NCI-H82 (cell line): ENCODE measurements around the gene UVRAG.

Source experiments
- DNase-seq: peaks from one replicate; lab custom pipeline; 2025; lab: John Stamatoyannopoulos, UW

Gene UVRAG

DNA sequence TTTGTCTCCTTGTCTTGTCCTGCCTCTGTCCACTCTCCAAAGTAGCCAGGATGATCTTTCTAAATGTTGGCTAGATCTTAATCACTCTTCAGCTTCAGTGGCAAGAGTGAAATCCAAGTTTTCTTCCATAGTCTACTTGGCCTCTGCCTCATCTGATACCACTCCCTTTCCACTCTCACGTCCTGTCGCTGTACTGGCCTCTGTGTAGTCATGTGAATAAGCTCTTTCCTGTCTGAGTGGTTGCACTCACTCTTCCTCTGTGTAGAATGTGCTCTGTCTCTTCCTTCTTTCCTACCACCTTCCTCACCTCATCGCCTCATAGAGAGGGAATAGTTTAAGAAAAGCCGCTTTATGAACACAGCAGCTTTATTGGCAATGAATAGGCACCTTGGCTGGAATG lies 304.8 kb downstream of the UVRAG start:
- no peak for DNase-seq

DNA sequence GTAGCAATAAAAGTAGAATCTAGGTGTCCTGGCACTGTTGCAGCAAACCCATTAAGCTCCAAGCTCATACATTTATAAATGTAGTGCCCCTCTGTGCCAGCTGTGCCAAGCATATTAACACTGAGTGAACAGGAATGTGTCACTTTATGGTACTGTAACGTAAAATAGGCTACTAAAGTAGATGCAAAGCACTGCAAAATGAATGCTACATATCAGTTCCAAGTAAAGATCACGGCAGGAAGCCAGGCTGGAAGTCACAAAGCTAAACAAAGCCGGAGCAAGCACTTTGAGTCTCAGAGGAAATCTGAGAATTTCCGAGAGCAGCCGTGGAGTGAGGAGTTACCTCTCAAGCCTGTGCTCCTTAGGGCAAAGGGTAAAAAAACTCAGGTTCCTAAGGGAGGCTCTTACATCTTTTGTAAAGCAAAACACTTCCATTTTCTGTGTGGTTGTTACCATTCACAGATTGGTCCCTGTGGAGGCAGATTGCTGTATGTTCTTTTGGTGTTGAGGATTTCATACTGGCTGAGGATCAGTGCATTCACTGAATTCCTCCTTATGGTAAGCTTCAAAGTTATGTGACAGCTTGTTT lies 305.6 kb downstream of the UVRAG start:
- no peak for DNase-seq

DNA sequence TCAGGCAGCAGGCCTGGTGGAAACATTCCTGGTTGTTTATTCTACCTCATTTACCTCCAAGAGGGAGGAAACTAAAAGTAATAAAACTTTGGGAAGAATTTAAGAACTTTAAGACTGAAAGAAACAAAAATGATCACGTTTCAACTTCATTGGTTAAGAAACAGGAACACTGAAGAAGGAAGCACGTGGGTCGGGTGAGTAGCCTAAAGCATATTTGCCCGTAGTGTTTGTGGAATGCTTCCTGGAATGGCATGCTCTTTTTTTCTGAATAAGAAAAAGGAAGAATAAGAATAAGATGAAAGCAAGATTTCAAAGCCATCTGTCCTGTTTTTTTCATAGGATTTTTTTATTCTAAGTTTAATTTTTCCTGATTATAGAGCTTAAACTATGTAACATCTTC lies 308.2 kb downstream of the UVRAG start:
- DNase-seq, result no peak

DNA sequence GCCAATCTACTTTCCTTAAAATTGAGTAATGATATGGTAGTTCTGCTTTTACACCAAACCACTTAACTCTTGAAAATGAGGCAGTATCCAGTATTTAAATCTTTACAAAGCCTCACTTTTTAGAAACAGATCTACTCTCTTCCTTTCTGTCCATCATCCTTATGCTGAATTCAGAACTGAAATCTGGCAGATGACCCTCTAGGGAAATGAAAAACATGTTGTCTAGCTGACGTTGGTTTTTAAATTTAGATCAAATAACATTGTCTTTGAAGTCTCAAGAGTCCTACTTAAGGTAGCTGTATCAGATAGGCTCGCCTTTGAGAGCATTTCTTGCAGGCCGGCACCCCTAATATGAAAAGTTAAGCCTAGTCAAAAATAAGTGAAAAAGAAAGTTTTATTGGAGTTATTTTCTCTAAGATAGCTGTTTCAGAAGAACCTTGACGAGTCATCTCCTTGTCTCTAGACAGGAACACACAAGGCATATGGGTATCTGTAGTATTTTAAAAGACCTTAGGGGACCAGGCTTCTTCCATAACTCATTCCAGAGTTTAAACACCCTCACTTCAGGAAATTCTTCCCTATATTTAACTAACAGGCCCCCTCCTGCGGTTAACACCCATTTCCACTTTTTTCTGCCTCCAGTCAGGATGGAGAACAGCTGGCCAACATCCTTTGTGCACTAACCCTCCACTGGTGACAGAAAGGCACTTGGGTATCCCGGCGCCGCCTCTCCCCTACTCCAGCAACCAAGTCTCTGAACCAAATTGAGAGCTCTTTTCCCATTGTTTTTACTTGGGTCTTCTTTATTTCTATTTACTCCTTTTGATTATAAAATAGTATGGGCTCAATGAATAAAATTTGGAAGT lies 310.1 kb downstream of the UVRAG start:
- no peak for DNase-seq

DNA sequence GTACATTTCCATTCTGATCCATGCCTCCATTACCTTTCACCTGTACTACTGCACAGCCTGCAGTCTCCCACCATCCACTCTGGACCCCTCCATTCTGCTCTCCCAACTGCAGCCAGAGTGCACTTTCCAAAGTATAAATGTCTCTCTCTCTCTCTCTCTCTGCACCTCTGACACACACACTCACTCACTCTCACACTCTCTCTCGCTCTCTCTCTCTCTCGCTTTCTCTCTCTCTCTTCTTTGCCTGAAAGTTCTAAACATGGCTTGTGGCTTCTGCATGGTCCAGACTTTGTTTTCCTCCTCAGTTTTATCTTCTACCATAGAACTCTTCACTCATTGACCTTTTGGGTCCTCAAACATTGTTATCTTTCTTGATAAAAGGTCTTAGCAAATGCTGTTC lies 314.7 kb downstream of the UVRAG start:
- DNase-seq, result no peak

DNA sequence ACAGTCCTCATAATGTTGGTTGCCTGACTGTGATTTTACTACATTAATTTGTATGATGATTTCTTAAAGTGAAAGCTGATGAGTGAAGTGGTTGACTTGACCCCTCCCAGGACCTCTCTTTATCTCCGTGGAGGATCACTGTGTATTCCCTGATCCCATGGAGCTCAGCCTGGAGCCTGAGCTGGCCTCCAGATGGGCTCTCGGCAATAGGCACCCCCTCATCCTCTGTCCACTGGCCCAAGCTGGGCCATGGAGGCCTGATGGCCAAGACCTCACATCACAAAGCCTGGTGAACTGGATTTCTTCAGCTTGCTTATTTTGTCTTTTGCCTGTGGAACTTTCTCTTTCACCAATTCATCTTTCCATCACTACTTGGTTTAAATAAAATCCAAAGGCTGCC lies 316.1 kb downstream of the UVRAG start:
- DNase-seq, result peak; percentile 34

DNA sequence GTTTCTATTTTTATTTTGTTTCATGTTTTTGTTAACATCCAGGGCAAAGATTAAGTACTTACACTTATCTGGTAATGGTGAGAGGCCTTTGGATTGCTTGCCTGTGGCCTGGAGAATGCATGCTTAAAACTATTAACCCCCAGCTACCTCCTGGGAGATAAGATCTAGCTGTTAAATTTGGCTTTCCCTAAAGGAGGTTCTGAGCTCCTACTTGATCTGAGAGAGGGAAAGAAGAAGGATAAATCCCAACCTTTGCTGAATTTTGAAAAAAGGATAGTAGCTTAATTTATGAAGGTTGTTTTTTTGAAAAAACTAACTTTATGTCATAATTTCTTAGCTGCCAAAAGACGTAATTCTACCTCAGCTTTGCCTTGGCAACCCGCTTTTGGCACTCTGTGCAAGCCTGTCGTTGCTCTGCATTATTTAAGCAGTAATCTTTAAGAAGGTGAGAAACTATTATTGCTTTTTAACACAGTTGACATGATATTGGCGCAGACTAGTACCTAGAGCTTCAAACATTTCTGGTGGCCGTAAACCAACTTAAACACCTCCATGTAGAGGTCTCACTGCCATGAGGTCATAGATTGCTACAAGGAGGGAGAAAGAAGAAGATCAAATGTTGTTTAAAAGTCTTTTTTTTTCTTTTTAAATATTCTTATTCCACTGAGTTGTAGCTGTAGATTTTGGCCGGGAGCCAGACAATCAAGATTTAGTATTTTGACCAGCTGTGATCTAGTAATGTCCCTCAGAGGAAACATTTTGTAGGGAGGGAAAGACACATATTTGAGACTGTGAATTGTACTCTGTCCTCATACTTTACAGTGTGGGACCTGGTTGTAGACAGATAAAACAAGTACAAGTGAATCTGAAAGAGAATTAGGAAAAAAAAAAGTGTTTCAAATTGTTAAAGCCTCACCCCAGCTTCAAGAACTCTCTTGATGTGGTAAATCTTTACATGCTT lies 316.9 kb downstream of the UVRAG start:
- DNase-seq, result peak; percentile 45

DNA sequence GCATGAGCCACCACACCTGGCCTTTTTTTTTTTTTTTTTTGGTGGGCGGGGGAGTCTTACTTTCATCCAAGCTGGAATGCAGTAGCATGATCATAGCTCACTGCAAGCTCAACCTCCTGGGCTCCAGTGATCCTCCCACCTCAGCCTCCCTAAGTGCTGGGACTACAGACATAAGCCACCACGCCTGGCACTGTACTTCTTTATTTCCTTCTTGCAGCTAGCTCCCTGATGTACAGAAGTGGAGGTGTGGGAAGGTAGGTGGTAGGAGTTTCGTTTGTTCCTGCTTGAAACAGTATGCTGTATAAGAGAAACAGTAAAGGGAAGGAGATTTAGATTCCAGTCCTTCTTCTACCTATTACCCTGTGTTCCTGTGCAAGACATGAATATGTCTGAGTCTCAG lies 319.2 kb downstream of the UVRAG start:
- DNase-seq, result no peak

DNA sequence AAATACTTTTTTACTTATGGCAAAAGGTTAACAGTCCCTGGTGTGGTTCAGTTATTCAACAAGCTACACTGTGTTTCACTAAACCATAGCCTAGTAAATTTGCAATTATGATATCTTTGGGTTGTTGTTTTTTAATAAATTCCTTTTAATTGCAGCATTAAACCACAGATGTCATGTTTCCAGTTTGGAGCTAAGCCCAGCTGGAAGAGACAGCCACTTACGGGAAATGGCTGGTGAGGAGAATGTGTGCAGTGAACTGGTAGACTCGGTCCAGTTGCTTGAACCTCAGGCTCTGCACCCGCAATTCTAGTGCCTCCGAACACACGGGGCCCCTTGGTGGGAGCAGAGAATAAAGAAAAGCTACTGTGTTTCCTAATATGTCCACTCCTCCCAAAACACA lies 320.5 kb downstream of the UVRAG start:
- DNase-seq, result no peak

DNA sequence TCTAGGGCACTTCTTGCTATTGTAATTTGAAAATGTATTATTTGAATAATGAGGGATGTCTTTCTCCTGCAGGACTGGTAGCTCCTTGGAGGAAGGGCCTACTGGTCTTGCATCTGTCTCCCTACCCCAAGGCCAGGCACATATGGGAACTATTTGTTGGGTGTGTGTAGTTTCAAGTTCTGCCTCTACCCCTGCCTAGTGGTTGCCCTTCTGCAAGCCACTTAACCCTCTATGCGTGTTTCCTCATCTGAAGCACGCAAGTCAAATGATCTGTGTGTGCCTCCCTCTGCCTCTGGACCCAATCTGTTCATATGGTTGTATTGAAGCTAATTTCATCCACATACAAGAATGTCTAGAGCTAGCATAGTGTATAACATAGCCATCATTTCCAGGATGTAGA lies 324.3 kb downstream of the UVRAG start:
- DNase-seq, result no peak

DNA sequence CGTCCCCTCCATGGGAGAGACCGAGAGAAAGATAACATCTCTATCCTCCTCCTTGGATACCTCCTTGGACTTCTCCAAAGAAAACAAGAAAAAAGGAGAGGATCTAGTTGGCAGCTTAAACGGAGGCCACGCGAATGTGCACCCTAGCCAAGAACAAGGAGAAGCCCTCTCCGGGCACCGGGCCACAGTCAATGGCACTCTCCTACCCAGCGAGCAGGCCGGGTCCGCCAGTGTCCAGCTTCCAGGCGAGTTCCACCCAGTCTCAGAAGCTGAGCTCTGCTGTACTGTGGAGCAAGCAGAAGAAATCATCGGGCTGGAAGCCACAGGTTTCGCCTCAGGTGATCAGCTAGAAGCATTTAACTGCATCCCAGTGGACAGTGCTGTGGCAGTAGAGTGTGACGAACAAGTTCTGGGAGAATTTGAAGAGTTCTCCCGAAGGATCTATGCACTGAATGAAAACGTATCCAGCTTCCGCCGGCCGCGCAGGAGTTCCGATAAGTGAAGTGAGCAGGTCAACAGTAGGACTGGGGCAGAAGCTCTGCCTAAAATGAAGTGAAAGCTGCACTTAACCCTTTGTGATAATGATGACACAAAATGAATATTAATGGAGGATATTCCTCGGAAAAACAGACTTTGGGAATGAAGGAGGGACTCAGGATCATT lies 326.0 kb downstream of the UVRAG start:
- DNase-seq, result no peak

DNA sequence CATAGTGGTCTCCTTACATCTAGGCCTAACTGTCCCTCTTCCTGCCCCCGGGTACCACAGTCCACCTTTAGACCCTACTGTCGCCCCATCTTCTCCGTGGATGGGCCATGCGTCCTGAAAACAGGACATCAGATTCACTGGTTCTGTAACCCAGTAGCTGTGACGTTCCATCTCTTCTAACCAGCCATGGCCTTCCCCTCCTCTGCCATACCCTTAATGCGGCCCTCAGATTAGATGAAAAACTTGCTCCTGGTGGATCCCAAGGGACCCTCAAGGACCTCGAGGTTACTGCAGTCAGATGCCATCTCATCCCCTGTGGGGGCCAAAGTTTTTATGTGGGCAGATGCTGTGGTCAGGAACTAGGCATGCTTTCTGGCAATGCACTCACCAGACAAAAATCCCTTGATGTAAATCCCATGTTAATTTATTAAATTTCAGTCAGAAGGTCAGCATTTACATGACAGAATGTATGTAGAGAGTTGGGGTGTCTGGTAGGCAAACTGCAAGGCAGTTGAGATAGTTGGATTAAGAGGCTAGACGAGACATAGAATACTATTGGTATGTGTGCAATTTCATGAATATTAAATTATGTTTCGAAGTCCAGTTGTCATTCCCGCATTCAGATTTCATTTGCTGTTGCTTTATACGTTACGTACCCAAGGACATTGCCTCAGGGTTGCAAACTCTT lies 327.0 kb downstream of the UVRAG start:
- no peak for DNase-seq

DNA sequence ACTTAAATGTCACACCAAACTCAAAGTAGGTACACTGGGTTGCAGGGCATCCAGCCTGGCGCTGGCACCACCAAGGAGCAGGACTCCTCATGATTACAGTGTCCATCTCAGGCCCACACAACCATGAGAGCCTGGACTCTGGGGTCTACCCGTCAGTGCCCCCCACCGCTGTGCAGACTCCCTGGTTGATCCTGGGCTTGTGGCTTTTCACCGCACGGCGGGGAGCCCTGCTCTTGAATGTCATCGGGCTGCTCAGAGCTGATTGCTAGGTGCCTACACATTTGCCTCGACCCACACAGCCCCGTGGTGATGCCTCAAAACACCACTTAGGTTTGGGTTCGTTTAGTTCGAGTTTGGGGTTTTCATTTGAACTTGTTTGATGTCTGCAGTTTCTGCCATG lies 328.3 kb downstream of the UVRAG start:
- no peak for DNase-seq

DNA sequence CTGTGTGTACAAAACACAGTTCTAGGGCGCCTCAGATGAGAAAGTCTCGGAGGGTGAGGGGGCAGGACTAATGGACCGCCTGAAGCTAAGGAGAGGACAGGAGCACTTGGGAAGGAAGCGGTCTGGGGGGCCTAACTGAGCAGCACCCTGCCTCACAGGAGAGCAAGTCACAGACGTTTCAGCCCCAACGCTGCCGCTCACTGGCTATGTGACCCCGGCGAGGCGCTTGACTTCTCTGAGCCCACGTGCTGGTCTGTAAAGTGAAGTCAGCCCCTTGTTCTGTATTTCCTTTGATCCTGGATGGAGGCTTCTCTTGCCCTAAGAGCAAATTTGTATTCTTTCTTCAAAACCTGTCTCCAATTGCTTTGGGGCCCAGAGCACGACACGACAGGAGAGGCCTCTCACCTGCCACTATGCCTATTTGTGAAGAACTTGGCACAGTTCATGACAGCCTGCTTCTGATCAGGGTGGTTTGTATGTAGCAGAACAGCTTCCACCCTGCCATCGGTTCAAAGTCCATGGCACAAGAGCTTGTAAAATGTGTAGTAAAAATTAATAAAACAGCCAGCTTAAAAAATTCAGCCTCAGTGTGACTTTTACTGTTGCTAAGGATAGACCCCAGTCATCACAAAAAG lies 332.2 kb downstream of the UVRAG start:
- no peak for DNase-seq

DNA sequence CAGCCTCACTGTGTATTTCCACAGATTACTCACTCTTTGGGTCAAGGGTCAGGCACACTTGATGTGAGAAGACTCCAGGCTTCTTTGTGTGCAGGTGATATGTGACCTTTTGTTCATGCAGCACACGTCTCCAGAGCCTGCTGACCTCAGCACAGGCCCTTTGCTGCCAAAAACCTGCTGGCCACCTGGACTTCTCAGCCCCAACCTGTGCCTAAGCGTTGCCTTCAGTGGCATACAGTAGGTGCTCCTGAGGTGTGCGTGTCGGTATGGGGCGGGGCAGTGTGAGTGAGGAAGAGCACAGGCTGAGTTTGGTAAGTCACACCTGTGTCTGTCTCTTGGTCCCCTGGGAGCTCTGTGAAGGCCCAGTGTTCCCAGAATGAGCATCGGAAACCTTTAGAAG lies 333.2 kb downstream of the UVRAG start:
- no peak for DNase-seq

DNA sequence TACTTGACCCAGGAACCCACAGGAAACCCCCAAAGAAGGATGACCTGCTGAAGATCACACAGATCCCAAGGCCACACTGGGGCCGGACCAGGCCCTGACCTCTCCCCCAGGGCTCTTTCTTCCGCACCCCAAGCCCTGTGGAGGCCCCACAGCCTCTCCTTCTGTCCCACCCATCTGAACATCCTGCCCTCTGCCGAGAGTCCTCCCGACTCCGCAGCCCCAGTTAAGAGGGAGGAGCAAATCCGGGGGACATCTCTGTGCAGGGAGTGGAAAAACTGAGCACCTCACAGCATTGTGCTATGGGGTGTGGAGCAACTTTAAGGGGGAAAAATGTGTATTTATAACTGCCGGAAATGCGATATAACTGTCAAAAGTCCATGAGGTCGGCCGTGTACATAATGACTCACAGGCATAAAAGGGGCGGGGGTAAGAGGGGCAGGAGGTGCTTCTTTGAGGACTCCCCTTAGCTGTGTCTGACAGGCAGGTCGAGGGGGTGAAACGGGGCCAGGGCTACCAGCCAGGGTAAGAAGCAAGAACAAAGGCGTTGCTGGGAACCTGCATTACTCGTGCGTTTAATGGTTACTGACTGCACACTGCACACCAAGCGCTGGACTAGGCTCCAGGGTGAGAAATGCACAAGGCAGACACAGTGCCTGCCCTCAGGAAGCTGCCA lies 334.1 kb downstream of the UVRAG start:
- no peak for DNase-seq

DNA sequence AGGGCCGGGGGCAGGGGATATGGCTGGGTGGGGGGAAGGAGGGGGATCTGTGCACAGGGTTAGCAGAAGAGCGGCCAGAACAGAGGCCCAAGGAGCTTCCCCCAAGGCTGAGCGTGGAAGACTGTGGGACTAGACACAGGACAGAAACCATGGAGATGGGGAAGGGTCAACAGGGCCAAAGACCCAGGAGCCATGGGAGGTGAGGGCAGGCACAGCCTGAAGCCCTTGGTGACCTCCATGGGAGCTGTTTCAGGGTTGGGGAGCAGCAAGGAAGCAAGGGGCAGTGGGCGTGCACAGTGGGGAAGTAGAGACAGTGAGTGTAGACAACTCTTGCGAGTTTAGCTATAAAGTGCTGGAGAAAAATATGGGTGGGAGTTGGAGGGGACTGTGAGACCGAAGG lies 334.7 kb downstream of the UVRAG start:
- DNase-seq, result no peak

DNA sequence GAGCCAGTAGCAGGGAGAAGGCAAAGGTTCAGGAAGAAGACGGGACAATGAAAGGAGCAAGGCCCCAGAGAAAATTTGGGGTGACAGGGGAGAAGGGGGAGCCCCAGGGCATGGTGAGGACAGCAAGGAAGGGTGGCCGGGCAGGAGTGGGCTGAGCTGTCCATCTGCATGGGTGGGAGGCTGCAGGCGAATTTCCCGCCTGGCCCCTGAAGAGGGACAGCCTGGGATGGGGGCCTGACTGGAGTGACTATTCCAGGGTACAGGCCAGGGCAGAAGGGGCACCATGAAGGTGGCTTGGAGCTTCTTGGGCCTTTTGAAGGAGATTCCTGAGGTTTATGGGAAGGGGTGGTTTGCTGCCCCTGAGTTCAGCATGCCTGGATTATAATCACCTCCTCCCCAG lies 335.1 kb downstream of the UVRAG start:
- DNase-seq, result no peak

DNA sequence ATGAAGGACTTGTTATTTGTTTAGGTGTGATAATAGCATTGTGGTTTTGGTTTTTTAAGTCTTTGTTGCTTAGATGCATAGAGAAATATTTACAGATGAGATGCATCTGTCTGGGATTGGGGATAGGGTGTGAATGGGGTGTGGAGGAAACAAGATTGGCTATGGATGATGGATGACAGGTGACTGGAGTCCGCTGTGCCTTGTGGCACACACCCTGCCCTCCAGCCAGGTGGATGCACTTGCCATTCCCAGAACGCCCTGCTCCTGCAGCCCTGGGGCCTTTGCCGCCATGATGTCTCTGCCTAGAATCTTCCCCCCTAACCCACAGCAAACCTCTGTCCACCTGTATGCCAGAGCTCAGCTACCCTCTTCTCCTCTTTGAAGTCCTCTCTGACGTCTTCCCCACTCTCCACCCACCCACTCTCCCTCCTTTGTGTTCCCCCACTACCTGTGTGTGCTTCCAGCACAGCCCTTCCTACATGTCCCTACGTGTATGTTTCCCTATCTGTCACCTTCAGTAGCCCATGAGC lies 336.6 kb downstream of the UVRAG start:
- no peak for DNase-seq

DNA sequence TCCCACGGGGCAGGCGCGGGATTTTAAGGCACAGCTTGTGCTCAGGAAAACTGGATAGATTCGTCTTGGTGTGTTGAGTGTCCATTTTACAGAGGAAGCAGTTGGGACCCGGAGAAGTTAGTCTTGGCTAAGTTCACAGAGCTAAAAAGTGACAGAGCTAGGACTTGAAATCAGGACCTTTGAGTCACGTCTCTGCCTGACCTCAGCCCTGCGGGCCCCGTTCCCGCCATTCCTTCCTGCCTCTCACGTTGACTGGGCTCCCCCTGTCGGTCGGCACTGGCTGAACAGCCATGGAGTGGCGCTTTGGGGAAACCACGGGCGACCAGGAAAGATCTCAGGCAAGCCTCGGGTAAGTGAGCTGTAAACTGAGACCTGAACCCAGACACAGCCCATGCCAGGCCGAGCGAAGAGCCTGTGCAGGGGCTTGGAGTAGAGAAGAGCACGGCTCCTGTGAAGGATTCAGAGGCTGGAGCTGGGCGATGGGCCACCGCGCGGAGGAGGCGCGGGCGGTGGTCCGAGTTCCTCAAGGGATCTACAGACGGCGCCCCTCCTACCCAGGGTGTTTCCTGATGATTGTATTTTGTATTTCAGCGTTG lies 337.2 kb downstream of the UVRAG start:
- no peak for DNase-seq
